NCI-H2081 (cell line): ENCODE results near the gene CDH6.

Experiments
- DNase-seq, 2 experiments: peaks; one replicate each; lab custom pipeline; 2025; lab: John Stamatoyannopoulos, UW

CDH6 gene

GRCh38 chr5:31197183-31197582, 3.7 kb downstream of the CDH6 start:
- DNase-seq = no peak

DNA sequence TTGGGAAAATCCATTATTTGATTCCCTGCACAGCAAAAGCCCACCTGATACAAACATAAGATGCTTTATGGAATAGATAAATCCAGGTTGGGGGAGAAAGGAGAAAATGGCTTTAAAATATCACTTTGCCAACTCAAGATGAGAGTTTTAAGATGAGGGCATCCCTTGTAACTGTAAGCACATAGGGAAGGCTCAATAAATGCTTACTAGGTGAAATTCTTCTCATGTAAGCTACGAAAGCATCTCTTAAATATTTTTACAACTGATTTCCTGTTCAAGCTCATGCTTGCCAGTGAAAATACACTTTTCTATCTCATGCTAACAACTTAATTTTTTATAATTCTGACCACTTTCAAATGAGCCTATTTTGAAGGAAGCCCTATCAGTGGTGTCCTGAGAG, 11.5 kb downstream of the CDH6 start:
- DNase-seq = no peak

- no peak for DNase-seq
Observed at GRCh38 chr5:31208043-31208442, 14.6 kb downstream of the CDH6 start.

- no peak for DNase-seq
Observed at GRCh38 chr5:31209334-31209733, 15.8 kb downstream of the CDH6 start.

- no peak for DNase-seq
Observed at GRCh38 chr5:31211098-31211497, 17.6 kb downstream of the CDH6 start.

DNA sequence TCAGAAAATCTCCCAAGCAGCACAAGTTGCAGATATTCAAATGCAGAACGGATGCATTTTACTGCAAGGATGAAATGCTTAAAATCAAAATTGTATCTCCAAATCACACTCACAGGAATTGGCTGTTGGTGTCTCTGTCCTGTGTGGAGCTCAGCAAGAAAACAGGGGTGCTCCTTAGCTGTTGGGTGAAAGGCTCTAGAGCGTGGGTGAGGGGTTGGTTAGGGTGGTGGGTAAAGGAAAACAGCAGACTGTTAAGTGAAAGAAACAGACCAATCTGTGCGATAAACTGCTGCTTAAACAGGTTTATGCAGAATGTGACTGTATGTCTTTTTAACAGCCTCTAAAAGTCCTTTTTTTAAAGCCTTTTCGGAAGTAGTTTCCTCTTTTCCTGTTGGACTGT, 19.8 kb downstream of the CDH6 start:
- no peak for DNase-seq

GRCh38 chr5:31213705-31214121, 20.2 kb downstream of the CDH6 start:
- DNase-seq = peak; percentile 66 to 91

GRCh38 chr5:31214229-31214628, 20.7 kb downstream of the CDH6 start:
- no peak for DNase-seq

- no peak for DNase-seq
Observed at GRCh38 chr5:31215236-31215635, 21.8 kb downstream of the CDH6 start.

- no peak for DNase-seq
Observed at GRCh38 chr5:31217446-31217845, 24.0 kb downstream of the CDH6 start.

- no peak for DNase-seq
Observed at GRCh38 chr5:31218978-31219377, 25.5 kb downstream of the CDH6 start.

GRCh38 chr5:31221001-31221400, 27.5 kb downstream of the CDH6 start:
- peak in 1 of 2 experiments; percentile 36 for DNase-seq

GRCh38 chr5:31225118-31225517, 31.6 kb downstream of the CDH6 start:
- DNase-seq = no peak

- DNase-seq = no peak
Observed at GRCh38 chr5:31225613-31226012, 32.1 kb downstream of the CDH6 start.

GRCh38 chr5:31226651-31227050, 33.2 kb downstream of the CDH6 start:
- DNase-seq = no peak

GRCh38 chr5:31229266-31229665, 35.8 kb downstream of the CDH6 start:
- DNase-seq = no peak

GRCh38 chr5:31231177-31231838, 37.8 kb downstream of the CDH6 start:
- DNase-seq = no peak

DNA sequence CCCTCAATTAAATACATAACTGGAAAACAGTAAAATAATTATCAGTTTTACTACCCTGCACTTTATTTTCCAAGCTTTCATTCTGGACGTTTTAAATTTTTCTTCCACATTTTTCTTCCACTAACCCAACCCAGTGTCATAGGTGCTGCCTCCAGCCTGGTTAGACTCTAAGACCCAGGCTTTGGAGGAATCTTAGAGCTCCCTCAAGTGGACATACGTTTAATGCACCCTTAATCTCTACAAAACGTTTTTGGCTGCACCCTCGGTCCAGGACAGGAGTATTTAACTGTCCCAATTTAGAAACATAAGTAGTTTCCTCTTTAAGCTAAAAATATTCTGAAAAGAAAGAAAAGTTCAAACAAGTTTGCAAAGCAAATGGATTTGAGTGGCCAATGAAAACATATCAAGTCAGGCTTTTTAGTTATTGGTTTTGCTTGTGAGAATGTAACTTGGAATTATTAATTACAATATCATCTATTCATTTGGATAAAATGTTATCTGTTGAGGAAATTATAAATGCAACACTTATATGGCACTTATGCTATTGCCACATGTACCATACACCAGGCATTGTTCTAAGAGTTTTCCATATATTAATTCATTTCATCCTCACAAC, 38.9 kb downstream of the CDH6 start:
- DNase-seq = peak; percentile 85

DNA sequence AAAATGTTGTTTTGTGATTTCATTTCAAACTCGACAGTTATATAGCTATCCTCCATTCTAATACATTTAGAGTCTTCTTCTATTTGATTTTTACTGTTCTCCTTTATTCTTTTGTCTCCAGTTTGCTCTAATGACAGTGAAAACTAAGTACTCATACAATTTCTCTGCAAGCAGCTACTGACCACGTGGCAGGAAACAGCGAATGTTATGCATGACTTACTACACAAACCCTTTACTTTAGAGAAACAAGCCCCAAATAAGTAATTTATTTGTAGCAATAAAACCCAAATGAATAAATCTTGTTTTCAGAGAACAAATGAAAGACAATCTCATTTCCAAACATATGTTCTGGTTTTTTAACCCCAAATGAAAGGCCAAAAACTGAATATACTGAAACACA, 41.9 kb downstream of the CDH6 start:
- DNase-seq = peak in 1 of 2 experiments; percentile 32

- no peak for DNase-seq
Observed at GRCh38 chr5:31236339-31236738, 42.9 kb downstream of the CDH6 start.

DNA sequence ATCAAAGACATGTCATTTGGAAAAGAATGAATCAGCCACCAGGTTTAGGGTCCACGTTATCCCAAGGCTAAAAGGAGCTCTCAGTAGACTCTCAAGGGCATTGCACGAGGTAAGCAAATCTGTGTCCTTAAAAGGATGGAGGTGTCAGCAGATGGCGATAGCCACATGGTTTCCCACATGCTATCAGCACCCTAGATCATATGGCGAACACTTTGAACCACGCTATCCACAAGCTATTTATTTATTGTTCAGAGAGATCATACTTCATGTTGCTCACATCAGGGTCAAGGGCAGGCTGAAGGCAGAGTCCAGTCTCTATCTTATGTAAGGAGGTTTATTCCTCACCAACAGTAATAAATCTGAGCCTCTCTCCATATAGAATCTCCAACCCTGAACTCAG, 43.7 kb downstream of the CDH6 start:
- peak; percentile 35 to 66 for DNase-seq

DNA sequence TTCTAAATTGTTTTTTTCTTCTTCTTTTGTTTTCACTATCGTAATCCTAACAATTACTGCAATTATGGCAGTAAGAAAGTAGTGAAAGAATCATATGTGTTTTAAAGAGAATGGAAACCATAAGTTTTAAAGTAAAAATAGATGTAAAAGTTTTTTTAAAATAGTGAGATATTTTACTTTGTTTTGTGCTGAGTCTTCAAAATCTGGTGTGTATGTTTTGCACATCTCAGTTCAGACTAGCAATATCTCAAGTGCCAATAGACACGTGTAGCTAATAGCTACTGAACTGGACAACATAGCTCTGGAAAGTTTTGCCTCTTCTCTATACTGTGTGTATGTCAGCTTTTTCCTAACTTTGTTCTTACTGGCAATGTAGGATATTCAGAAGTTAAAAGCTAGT, 45.0 kb downstream of the CDH6 start:
- no peak for DNase-seq

- DNase-seq = no peak
Observed at GRCh38 chr5:31244921-31245320, 51.4 kb downstream of the CDH6 start.

DNA sequence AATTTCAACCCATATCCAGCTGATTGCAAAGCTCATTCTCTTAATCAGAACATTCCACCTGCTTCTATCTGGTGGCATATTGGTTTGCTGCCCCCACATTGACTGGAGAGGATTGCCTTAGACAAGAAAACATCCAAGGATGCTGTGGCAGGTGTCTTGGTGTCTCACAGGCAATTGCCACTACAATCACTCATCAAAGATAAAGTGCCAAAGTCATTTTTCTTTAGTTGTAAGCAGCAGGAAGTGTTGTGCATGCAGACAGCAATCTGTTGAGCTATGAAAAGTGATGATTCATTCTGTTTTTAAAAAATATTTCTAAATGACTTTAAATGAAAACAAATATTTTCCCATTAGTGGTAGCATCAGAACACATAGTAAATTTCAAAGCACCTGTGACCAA, 53.9 kb downstream of the CDH6 start:
- DNase-seq = no peak
